GM19395 (cell line): Measurements from ENCODE around the gene GPR55.

ENCODE experiments used
- ATAC-seq: cut with Tn5 transposase; IDR thresholded peaks from one replicate; pipeline ENCODE4 v1.9.1; 2021; ENCODE audit warnings: mild to moderate bottlenecking, moderate library complexity; ENCODE audit not compliant: unreplicated experiment

Gene GPR55

GRCh38 chr2:230919681-230920080, 5.4 kb downstream of the GPR55 start:
- ATAC-seq, result no peak

DNA sequence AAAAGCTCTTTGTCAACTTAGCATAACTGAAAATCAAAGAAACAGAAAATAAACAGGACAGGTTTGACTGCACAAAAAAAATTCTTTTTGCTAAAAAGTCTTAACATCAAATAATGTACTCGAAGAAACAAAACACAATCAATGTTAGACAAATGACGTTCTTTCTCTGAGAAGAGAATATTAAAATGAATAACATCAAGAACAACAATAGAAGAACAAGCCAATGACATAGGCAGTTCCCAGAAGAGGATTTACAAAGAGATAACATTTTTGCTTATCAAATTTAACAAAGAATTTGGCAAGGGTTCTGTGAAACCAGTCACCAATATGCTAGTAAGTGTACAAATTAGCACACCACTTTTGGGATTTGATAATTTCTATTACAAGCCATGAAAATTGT, 5.8 kb downstream of the GPR55 start:
- no peak for ATAC-seq

DNA sequence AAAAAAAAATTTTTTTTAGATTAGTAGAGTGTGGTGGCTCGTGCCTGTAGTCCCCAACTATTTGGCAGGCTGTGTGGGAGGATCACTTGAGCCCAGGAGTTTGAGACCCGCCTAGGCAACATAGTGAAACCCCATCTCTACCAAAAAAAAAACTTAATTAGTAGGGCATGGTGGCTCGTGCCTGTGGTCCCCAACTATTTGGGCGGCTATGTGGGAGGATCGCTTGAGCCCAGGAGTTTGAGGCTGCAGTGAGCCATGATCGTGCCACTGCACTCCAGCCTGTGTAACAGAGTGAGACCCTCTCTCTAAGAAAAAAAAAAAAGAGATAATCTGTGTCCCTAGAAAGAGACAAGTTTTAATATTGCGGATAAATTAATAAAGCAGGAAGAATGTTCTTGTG, 8.8 kb downstream of the GPR55 start:
- ATAC-seq, result no peak

GRCh38 chr2:230915319-230915718, 9.7 kb downstream of the GPR55 start:
- no peak for ATAC-seq

GRCh38 chr2:230914886-230915285, 10.2 kb downstream of the GPR55 start:
- ATAC-seq, result no peak

DNA sequence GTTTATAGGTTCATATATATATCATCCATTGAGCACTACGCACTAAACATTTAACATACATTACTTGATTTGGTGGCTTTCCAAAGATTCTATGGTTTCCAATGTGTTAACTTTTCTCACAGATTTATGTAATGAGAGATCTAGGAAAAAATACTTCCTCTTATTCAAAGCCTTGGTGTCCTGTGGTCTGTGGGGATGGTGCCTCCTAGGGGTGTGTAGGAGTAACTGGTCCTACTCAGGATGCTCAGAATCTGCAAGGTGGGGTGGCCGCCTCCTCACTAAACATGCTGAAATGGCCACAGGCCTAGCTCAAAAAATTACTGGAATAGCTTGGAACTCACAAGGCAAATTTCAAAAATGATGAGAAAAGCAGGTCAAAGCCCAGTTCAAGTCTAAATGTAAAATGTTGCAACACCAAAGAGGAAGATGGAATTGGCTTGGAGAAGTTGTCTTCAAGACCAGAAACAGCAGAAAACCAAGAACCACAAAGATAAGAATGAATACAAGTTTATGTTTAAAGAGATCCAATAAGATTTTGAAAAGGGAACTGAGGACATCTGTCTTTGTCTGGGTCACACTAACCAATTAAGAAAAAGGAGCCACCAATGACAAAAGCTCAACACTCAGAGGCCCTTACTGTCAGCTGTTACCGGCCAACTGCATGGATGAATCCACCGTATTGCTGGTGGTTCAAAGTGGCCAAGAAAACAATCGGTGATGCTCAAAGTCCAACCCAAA, 11.5 kb downstream of the GPR55 start:
- ATAC-seq, result no peak

- ATAC-seq, result no peak
Observed at GRCh38 chr2:230912724-230913123, 12.3 kb downstream of the GPR55 start.

DNA sequence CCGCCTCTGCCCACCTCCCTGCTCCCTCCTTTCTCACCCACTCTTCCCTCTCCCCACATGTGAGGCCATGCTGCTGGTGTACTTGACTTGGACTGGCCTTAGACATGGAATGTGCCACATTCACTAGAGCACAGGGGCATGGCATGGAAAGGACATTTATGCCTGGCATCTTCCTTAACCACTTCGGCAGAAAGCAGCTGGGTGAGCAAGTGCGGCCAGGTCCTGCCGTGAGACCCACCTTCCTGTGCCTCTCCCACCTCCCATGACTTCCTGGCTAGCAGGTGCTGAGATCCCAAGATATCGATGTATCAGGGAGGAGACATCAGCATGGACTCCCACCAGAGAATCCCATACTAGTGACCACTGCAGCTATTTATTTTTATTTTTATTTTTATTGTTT, 13.0 kb downstream of the GPR55 start:
- ATAC-seq, result no peak

- no peak for ATAC-seq
Observed at GRCh38 chr2:230910546-230911177, 14.4 kb downstream of the GPR55 start.

- ATAC-seq, result no peak
Observed at GRCh38 chr2:230909841-230910545, 15.0 kb downstream of the GPR55 start.

DNA sequence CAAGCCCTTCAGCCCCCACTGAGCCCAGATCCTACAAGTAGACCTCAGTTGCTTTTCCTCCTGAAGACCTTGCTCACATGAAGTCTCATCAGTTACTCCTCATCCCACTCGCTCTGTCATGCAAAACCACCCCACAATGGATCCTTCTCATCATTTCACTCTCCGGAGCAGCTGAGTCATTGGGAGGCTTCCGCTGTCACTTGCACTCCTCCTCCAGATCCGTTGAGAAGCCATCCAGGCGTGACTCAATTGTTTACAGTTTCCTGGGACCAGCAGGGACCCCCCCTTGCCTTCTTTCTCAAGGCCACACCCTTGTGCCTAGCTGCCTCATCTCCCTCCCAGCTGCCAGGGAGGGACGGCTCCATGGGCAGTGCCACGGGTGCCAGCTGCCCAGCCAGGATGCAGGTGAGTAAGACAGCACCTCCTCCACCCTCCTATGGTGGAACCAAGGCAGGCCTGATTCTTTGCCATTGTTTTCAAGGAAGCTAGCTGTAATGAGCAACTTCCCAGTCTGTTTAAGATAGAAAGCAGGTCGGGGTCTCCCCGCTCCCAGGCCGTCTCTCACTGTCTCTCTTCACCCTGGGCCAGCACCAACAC, 16.3 kb downstream of the GPR55 start:
- ATAC-seq, result no peak

DNA sequence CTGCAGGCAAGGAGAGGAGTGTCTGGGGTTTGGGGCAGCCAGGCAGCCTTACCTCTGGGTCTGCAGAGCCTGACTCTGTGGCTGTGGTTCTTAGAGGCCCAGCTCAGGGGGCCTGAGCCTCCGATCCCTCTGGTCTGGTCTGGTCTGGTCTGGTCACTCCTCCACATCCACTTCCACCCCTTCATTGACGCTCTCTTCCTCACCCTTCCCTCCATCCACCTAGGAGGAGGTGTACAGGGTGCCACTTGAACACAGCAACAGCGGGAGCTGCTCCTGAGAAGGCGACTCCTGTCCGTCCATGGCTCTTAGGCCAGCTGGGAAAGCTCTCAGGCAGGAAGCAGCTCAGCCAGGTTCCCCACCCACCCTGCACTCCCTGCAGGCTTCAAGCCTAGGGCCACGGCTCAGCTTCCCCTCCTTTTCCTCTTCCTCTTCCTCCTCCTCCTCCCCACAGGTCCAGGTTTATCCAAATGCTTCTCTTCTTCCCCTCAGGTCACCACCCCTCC, 16.9 kb downstream of the GPR55 start:
- no peak for ATAC-seq

DNA sequence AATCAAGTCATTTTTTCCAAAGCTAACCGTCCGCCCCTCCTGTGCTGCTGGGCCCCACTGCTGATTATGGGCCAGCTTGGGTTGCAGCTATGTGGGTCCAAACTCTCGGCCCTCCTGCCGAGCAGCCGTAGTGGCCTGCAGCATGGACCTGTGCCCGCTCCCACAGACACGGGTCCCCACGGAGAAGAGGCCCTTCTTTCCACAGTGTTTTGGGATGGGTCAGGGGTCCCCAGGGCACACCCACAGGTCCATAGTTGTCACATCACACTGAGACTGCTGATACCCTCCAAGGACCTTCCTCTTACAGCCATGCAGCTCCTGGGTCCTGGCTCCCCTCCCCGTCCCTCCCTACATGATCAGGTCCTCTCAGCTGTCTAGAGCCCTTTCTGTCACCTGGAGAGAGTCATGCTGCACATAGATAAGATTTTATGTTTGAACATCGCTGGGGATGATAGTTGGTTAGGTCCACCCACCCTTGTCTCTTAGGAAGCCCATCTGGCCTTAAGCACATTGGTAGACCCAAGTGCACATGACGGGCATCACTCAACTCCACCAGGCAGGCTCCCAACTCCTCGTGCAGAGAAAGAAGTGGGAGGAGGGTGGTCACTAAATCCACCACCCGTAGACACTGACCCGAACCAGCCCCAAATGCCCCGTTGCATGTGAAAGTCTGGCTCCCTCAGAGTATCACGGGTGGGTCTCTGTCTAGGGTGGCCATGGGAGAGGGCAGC, 17.5 kb downstream of the GPR55 start:
- ATAC-seq, result no peak

DNA sequence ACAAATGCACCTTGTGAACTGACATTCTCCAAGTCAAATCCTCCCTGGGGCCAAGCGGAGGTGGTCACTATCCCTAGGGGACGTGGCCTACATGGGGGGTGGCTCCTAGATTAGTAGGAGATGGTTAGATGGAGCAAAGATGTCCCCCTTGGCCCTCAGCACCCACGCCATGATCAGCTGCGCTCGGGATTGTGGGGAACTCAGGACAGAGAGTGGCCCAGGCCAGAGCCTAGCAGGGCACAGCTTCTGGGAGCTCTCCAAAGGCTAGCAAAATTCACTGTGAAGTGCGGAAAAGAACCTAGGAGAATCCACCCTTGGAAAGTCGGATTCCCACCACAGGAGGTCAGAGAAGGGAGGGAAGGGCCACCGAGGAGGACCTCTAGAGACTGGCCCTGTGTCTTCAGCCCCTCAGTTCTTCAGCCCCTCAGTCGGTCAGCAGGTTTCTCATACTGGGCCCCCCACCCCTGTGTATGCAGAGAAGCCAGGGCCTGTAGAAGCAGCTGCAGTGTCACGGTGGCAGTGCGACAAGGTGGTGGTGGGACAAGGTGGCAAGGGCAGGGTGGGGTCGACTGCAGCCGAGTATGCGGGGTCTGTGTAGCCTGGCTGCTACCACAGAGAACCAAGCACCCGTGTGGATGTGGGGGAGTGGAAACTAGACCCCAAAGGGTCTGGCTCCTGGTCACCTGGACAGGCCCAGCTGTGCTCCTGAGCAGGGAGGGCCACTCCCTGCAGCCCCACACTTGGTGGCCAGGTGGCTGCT, 18.4 kb downstream of the GPR55 start:
- ATAC-seq, result no peak

DNA sequence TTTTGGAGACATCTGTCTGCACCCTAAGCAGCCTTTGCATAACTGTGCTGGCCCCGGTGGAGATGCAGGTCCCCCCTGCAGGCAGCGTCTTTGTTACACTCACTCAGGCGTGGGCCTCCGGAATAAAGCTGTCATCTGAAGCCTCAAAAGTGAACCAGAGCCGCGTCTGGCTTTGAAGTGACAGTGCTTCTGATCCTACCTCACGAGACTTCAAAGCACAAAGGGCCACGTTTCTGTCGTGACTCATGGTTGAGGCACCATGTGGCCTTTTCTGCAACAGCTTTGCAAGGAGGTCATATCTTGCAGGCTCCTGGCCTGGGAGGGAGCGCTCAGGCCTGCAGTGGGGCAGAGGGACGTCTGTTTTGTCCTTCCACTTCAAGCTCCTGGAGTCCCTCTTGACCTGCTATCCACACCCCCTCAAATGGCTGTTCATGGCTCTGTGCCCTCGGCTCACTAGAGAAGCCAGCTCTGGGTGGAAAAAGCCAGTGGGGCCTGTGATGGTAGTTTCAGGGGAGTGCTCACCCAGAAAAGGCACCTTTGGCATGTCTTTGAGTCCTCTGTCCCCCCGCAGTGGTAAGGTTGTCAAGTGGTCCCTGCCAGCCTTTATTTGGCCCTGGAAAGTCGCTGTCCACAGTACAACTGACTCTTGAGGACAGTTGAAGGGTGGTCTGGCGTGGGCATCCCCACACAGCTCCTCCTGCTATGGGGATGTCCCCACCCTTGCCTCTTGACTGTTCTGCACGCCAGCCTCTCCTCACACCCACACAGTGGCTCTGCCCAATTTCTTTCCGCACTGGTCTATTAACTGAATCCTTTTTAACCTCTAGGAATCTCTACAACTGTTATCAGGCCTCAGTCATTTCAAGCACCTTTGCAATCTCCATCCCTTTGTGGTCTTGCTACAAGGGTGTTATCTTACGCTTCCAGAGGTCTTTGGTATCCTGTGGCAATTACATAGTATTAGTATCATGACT, 19.3 kb downstream of the GPR55 start:
- no peak for ATAC-seq

DNA sequence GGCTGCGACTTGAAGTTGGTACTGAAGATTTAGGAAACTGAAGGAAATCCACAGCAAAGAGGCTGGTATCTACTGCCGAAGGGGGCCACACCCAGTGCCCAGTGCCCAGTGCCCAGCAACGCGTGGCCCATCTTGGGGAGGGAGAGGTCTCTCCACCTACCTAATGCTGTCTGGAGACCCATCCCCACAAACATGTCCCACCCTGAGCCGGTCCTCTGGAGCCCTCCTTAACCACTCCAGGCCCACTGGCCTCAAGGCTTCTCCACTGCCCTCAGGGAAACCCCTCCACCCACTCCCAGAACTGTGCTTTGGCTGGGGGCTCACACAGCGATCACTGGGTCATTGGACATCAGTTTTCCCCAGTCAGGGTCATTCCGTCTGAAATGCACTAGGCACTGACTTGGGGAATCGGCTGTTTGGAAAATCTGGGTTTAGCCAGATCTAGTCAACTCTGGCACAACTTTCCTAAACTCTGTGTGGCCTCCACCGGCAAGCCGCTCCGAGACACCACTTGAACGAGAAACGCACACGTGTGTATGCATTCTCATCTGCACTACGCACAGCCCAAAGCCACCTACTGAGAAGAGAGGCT, 20.1 kb downstream of the GPR55 start:
- ATAC-seq, result no peak

- no peak for ATAC-seq
Observed at GRCh38 chr2:230903231-230904150, 21.6 kb downstream of the GPR55 start.
